ENCODE data around the gene ABHD14A. TPM values are rescaled to one million over a fixed set of nuclear protein-coding genes. Genes with fewer than 3 reads are reported as not detected.

The ABHD14A gene
- total and polyA plus RNA-seq, 2 donors (not counting 1 experiment from before 2014, with no cell fraction given): 5.1 to 10.2 TPM

DNA sequence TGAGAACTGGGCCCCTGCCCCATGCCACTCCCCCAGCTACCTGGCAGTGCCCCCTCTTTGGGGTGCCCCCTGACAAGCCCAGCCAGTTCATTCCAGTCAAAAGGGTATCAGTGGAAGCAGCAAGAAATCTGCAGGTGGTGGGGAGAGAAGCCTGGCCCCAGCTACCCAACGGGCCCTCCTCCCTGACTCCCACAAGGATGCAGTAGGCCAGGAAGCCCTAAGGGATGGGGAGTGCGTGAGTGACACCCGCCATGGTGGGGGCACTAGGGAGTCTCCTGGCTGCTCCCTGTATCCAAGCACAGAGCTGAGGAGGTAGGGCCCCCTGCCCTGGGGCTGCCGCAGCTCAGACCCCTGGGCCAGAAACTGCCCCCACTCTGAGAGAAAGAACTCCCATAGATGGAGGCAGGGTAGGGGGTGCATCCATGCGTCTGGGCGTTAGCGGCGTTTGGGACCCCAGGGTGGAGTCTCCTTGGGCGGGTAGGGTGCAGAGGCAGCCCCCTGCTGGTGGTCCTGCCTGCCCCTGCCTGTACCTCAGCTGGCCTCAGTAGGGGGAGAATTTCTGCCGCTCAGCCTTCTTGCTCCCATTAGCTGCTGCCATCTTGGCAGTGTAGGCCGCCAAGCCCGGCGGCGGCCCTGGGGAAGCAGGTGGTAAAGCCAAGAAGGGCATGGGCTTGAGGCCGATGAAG is 17.2 kb upstream of the ABHD14A start:
- no peaks in the 10 kb centered on the region for H4K20me1 ChIP-seq (ENCODE audit: control insufficient read depth, extremely low read depth, insufficient read depth, low read length)
- H3K79me2 ChIP-seq (ENCODE audit: control insufficient read depth, insufficient read depth, low read length): no peaks in the 10 kb centered on the region
- no peak for DNase-seq (ENCODE audit: low read depth in 2 of 2)
- H3K27me3 ChIP-seq (ENCODE audit: control insufficient read depth, insufficient read depth, low read length): peaks cover 5% of the 10 kb centered on the region
- H3K4me1 ChIP-seq (ENCODE audit: control insufficient read depth, extremely low read depth, insufficient read depth, low read length): no peaks in the 10 kb centered on the region
- H3K4me2 ChIP-seq (ENCODE audit: extremely low read depth, insufficient read depth, low read length): no peak overlapping the region
- H3K4me3 ChIP-seq (replicated peaks in 1 of 4; ENCODE audit: control extremely low read depth in 1 of 4, insufficient read depth in 1 of 4, low read depth in 3 of 4, low read length in 4 of 4): no peak overlapping the region
- no peak overlapping the region for H3K9ac ChIP-seq (ENCODE audit: insufficient read depth, low read length)
- no peak for TF ChIP-seq EZH2 (IDR thresholded peaks at IDR 0.05; ENCODE audit: low read length, missing control alignments)
- TF ChIP-seq, protein P1, sequence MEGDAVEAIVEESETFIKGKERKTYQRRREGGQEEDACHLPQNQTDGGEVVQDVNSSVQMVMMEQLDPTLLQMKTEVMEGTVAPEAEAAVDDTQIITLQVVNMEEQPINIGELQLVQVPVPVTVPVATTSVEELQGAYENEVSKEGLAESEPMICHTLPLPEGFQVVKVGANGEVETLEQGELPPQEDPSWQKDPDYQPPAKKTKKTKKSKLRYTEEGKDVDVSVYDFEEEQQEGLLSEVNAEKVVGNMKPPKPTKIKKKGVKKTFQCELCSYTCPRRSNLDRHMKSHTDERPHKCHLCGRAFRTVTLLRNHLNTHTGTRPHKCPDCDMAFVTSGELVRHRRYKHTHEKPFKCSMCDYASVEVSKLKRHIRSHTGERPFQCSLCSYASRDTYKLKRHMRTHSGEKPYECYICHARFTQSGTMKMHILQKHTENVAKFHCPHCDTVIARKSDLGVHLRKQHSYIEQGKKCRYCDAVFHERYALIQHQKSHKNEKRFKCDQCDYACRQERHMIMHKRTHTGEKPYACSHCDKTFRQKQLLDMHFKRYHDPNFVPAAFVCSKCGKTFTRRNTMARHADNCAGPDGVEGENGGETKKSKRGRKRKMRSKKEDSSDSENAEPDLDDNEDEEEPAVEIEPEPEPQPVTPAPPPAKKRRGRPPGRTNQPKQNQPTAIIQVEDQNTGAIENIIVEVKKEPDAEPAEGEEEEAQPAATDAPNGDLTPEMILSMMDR (conservative IDR thresholded peaks at IDR 0.05 in 1 of 2, IDR thresholded peaks at IDR 0.05 in 1 of 2; ENCODE audit: low read depth in 1 of 2, low read length in 2 of 2): no peak
- H2AFZ ChIP-seq (ENCODE audit: low read length): no peak overlapping the region
- H3K27ac ChIP-seq (ENCODE audit: insufficient read depth, low read length): no peak overlapping the region
- no peaks in the 10 kb centered on the region for H3K9me3 ChIP-seq (ENCODE audit: control insufficient read depth, insufficient read depth, low read depth, low read length)
- peaks cover 11% of the 10 kb centered on the region for H3K36me3 ChIP-seq (ENCODE audit: control insufficient read depth, insufficient read depth, low read length)

DNA sequence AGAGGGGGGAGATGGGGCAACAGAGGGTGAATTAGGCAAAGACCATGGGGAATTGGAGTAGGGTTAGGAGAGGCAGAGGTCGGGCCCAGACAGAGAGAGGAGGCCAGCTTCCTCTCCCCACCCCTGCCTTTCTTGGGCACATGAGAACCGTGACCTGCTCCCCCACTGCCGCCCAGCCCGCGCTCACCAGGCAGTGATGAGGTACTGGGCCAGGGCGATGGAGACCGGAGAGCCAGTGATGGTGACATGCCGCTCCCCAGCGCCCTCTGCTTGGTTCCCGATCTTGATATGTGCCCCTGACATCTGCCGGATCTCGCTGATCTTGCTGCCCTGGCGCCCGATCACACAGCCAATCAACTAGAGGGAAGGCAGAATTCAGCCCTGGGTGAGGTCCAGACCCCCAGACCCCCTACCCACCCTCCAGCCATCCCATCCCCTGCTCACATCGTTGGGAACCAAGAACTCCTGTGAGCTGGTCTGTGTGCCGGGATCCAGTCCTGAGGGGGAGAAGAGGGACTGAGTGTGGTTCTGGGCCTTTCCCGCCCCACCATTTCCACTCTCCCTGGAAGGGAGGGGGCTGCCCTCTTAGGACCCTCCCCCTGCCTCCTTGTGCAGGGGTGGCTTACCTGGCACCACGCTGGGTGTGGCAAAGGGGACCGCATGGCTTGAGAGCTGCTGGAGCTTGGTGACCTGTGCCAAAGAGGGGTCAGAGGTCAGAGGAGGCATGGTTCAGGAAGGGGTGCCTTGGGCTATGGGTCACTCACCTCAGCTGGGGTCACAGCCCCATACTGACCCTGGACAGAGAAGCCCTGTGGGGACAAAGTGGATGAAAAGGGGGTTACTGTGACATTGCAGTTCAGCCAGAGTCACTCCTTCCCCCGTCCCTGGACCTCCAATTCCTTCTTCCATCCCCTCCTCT is 16.0 kb upstream of the ABHD14A start:
- Histone ChIP-seq H3K4me1 (ENCODE audit: control insufficient read depth, extremely low read depth, insufficient read depth, low read length) (peaks cover 2% of the 10 kb centered on the region), H3K4me2 (ENCODE audit: extremely low read depth, insufficient read depth, low read length) (no peak overlapping the region), H2AFZ (ENCODE audit: low read length) (no peak overlapping the region), H3K9me3 (ENCODE audit: control insufficient read depth, insufficient read depth, low read depth, low read length) (no peaks in the 10 kb centered on the region), H4K20me1 (ENCODE audit: control insufficient read depth, extremely low read depth, insufficient read depth, low read length) (no peaks in the 10 kb centered on the region), H3K4me3 (replicated peaks in 1 of 4; ENCODE audit: control extremely low read depth in 1 of 4, insufficient read depth in 1 of 4, low read depth in 3 of 4, low read length in 4 of 4) (no peak overlapping the region), H3K36me3 (ENCODE audit: control insufficient read depth, insufficient read depth, low read length) (peaks cover 12% of the 10 kb centered on the region), H3K27ac (ENCODE audit: insufficient read depth, low read length) (no peak overlapping the region), H3K79me2 (ENCODE audit: control insufficient read depth, insufficient read depth, low read length) (no peaks in the 10 kb centered on the region), H3K9ac (ENCODE audit: insufficient read depth, low read length) (no peak overlapping the region), H3K27me3 (ENCODE audit: control insufficient read depth, insufficient read depth, low read length) (peaks cover 5% of the 10 kb centered on the region)
- TF ChIP-seq, protein P1 (conservative IDR thresholded peaks at IDR 0.05 in 1 of 2, IDR thresholded peaks at IDR 0.05 in 1 of 2; ENCODE audit: low read depth in 1 of 2, low read length in 2 of 2): no peak
- no peak for DNase-seq (ENCODE audit: low read depth in 2 of 2)

DNA sequence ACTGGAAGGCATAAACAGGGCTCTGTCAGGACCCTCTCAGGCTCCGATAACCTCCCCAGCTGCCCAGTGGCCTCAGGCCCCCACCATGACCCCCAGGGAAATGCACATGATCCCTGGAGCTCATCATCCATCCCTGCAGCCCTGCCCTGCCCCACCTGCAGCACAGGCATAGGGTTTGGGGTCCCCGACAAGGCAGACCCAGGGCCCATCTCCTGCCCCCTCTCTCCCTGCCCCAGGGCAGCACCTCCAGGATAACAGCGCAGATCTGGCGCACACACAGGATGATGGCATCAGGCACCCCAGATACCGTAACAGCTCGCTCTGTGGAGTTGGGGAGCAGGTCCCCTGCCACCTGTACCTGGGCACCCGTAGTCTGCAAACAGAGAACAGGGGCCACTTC is 15.2 kb upstream of the ABHD14A start:
- Histone ChIP-seq H3K9ac (ENCODE audit: insufficient read depth, low read length) (no peak overlapping the region), H3K36me3 (ENCODE audit: control insufficient read depth, insufficient read depth, low read length) (peaks cover 12% of the 10 kb centered on the region)

More for the DNA sequence above, 15.2 kb upstream of the ABHD14A start:
- H3K4me1 ChIP-seq (ENCODE audit: control insufficient read depth, extremely low read depth, insufficient read depth, low read length): peaks cover 2% of the 10 kb centered on the region
- TF ChIP-seq, protein P1 (conservative IDR thresholded peaks at IDR 0.05 in 1 of 2, IDR thresholded peaks at IDR 0.05 in 1 of 2; ENCODE audit: low read depth in 1 of 2, low read length in 2 of 2): no peak
- TF ChIP-seq EZH2 (IDR thresholded peaks at IDR 0.05; ENCODE audit: low read length, missing control alignments): no peak
- no peaks in the 10 kb centered on the region for H3K9me3 ChIP-seq (ENCODE audit: control insufficient read depth, insufficient read depth, low read depth, low read length)
- no peak overlapping the region for H3K4me2 ChIP-seq (ENCODE audit: extremely low read depth, insufficient read depth, low read length)
- peaks cover 3% of the 10 kb centered on the region for H3K27me3 ChIP-seq (ENCODE audit: control insufficient read depth, insufficient read depth, low read length)
- no peak overlapping the region for H2AFZ ChIP-seq (ENCODE audit: low read length)
- H3K4me3 ChIP-seq (replicated peaks in 1 of 4; ENCODE audit: control extremely low read depth in 1 of 4, insufficient read depth in 1 of 4, low read depth in 3 of 4, low read length in 4 of 4): no peak overlapping the region
- H3K79me2 ChIP-seq (ENCODE audit: control insufficient read depth, insufficient read depth, low read length): peaks cover 3% of the 10 kb centered on the region
- no peaks in the 10 kb centered on the region for H4K20me1 ChIP-seq (ENCODE audit: control insufficient read depth, extremely low read depth, insufficient read depth, low read length)
- H3K27ac ChIP-seq (ENCODE audit: insufficient read depth, low read length): no peak overlapping the region
- no peak for DNase-seq (ENCODE audit: low read depth in 2 of 2)

Data from fibroblast of lung (primary cell).